ENCODE results near the gene VSX2.

The VSX2 gene

DNA sequence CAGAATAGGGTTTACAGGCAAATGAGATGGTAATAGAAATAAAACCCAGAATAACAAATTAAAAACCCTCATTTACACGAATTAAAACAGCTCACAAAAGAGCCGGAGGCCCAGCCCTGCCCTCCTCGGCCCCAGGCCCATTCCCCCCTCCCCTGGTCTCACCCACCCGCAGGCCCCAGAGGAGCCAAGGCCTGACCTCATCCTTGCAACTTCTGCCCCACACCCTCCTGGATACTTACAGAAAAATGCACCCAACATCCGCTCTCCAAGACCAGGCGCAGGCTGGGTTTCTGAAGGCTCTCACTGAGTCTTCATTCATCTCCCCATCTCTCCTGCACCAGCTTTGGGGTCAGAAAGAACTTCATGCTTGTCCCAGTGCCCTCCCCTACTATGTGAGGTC is 16.2 kb upstream of the VSX2 start:
- DNase-seq = no peak

DNA sequence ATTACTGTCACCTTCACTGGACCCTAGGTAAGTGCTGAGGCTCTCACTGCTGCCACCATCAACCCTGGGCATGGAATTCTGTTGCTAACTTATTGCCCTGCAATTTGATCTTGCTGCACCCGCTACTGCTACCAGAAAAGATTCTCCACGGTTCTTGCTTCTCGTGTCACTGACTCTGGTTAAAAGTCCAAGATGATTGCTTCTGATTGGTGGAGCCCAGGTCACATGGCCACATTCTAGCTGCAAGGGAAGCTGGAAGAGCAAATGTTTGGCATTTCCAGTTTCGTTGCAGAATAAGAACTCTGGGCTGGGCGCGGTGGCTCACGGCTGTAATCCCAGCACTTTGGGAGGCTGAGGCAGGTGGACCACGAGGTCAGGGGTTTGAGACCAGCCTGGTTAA is 7.5 kb upstream of the VSX2 start:
- DNase-seq = no peak

DNA sequence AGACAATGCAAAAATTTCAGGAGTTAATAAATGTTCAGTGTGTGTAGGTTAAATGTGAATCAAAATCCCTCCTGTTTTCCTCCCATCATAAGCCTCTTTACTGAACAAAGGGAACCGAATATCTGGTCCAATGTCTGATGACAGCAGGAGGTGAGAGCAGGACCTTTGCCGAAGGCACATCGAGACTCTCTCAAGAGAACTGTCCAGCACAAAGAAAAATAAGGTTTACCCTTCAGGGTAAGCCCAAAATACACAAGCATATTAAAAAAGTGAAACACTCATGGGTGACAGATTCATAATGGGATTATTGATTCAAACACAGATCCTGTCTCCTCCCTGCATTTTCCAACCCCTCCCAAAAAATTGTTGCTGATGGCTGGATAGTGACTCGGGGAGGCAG is 4.2 kb upstream of the VSX2 start:
- DNase-seq = no peak

DNA sequence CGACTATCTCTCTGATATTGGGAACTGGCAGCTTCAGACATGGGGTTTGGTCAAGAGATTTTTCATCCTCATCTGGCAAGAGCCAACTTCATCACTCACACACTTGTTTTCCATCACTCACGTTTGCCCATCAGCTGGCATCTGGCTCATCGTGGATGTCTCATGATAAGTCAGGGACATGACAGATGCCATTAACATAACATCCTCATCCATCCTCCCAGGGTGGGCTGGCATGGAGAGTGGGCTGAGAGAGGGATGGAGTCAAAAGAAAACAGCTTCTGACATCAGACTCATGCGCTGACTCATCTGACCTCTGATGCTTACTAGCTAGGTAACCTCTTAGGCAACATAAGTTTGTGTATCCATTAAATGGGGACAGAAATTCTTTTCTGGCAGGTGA is 1.8 kb upstream of the VSX2 start:
- DNase-seq = no peak

DNA sequence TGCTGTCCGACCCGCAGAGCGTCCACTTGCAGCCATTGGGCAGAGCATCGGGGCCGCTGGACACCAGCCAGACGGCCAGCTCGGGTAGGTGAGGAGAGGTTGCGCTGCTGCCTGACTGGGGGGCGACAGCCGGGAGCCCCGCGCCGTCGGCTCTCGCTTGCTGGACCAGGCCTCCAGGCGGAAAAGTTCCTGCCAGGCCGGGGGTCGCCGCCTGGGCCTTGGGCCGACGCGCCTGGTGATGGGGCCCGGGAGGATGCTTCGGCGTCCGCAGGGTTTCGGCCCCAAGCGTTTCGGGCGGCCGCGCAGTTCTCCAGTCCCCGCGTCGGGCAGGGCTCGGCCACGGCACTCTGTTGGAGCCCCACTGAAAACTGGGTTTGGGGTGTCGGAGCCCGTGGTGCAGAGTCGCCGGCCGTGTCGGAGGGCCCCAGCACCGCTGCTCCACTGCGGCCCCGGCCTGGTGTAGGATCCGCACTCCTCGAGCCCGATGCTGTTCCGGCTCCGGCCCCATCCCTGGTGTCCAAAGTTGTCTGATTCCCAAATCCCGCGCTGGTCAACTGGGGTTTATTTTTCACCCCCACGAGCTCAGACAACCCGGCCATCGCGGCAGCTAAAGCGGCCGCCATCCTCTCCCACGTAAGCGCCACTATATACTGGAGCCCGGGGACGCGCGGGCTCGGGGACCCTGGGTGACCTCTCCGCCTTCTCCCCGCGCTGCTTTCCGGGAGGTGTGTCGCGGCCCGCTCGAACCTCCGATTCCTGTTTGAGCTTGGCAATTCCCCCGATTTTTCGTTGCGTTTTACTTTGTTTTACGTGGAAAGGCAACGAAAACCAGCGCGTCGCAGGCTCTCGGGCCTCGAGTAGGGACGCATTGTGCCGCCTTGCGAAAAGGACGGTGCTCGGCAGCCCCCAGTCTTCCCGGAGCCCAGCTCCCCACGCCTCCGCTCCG is 872 bp downstream of the VSX2 start:
- DNase-seq = no peak

DNA sequence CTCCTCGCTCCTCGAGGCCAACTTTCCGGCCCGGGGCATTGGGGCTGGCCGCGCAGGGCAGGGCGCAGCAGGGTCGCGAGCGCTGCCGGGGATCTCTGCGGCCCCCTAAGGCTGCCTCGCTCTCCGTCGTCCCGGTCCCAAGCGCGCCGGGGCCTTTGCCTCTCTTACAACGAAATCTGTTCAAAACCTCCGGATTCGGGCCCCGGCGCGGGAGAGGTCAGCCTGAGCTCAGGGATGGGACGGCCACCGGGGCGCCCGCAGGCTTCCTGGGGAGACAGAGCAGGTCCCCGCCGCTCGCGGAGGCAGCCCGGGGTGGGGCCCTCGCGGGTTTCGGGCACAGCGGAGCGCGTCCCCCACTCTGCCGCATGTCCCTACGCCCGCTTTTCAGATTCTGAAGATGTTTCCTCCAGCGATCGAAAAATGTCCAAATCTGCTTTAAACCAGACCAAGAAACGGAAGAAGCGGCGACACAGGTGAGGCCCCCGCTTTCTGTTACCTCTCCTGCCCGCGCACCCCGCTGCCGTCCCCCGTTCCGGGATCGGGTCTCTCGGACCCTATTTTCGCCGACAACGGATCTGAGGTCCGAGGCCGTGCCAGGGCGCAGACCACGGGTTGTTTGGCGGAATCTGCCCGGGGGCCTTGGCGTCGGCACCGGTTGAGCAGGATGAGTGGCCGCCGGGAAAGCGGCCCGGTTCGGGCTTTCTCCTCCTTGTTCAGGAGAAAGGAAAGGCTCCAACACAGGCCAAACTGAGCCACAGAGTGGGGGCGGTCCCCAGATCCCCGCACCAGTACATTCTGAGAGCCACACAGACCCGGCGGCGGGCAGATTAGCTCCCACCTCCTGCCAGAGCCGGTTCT is 1.8 kb downstream of the VSX2 start:
- DNase-seq = no peak

DNA sequence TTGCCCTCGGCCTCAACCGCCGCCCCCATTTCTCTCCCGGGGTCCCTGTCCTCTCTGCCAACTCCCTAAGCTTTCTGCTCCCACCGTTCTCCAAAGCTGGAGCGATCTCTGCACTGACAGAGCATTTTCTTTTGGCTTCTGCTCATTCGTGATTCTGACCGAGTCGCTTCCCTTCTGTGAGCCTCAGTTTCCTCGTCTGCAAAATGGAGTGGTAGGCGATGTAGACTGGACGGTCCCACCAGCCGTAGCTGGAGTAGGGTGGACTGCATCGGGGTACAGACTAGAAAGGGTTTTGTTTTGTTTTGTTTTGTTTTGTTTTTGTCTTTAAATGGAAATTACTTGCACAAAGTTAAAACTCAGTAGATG is 2.4 kb downstream of the VSX2 start:
- no peak for DNase-seq

DNA sequence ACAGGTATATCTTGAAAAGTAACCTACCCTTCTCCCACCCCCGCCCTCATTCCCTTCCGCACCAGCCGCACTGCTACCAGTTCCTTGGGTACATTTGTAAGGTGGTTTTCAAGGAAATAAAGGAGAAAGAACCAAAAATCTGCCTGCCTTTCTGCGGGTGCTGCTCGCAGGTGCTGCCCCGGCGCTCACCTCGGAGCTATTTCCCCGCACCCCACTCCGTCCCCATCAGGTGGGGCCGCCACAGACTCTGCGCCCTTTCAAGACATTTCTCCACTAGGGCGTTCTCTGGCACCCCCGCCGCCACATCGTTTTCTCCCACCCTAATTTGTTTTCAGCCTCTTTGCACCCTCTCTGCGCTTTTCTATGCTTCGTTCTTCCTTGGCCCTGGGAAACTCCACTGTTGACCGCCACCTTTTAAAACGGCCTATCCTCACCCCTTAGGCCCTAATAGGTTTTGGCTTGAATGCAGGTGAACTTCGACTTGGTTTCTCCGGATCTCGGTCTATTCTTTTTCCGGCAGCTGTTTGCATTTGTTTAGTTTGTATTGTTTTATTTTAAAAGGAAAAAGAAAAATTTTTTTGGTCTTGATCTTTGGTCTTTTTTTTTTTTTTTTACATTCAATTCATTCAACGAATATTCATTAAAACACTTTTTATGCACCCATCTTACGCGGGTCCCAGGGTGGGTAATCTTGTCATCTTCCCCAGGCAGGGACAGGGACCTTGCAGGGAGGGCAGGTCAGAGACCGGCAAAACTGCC is 3.0 kb downstream of the VSX2 start:
- no peak for DNase-seq

DNA sequence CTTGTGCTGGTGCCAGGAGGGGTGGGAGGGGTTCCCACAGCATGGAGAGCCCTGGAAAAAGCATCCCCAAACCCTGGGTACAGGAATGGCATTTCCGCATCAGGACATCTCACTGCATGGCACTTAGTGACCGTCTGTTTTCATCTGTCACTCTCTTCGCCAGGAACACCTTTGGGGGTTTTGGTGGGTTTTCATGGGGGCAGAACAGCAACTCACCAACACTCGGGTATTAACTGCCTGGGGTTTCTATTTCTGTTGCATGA is 3.5 kb downstream of the VSX2 start:
- DNase-seq = no peak

DNA sequence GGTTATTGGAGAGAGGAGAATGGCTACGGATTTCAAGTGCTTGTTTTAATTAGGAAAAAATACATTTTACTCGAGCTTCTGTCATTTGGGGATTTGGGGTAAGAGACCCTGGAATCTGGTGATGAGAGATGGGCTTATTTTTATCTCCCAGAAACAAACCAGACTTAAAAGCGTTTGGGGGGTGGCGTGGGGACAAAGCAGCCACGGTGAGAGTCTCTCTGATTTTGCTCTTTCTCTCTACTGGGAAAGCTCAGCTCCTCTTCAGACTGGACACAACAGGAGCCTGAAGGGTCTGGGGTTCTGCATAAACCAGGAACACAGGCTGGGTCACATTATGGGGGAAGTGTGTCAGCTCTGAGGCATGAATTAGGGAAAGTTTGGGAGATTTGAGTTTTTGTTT is 3.8 kb downstream of the VSX2 start:
- no peak for DNase-seq

DNA sequence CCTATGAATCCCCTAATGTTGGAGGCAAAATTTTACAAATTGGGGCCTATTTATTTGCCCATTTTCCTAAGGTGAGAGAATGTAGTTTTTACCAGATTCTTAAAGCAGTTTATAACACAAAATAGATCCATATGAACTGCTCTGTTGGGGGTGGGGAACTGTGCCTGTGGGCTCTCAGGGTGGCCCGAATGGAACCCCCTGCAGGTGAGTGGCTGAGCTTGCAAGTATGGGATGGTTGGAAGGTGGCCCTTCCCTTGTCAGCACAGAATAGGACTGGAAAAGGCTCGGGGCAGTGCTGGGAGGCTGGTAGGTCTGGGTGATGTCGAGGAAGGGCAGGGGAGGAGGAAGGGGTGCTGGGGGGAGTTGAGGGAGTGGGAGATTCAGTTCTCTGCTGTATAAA is 4.9 kb downstream of the VSX2 start:
- no peak for DNase-seq

DNA sequence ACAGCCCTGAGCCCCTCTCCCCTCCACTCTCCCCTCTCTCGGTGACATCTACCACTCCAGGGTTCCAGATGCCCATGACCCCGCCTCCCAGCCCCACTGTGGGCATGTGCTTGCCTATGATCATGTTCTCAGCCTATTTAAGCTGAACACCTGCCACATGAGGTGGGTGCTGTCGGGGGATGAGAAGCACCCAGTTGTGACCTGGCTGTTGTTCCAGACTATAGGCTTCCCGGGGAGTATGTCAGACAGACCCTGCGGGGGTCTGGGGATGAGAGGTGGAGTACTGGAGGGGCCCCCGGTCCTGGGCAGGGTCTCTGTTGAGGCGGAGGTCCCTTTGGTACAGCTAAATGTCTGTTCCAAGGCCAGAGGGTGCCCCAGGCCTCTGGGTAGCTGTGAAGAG is 6.0 kb downstream of the VSX2 start:
- no peak for DNase-seq

DNA sequence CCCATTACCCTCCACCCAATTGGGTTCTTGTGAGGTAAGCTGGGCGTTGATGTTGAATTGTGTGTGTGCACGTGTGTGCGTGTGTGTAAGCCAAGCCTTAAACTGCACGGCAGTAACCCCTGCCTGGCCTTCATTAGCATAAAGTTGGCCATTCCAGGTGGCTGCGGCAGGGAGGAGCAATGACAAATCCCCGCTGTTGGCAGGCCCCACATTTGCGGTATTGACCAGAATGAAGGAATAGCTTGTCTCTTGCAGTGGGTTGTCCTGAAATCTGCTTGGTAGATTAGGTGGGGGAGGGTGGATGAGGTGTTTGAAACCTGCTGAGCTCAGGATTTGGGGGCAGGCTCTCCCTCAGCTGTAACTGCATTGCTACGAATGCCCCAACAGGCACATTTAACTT is 7.3 kb downstream of the VSX2 start:
- no peak for DNase-seq

DNA sequence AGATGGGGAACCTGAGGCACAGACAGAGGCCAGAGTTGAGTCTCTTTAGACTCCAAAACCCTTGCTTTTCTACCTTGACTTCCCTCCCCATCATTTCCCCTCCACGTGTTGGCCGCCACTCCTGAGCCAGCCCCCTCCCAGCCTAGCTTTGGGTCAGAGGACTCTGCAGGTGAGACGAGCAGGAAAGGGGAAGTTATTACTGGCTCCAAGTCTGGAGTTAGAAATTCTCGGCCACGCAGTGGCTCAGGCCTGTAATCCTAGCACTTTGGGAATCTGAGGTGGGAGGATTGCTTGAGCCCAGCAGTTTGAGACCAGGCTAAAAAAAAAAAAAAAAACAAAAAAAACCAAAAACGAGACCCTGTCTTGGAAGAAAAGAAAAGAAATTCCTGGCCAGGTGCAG is 8.8 kb downstream of the VSX2 start:
- DNase-seq = no peak

DNA sequence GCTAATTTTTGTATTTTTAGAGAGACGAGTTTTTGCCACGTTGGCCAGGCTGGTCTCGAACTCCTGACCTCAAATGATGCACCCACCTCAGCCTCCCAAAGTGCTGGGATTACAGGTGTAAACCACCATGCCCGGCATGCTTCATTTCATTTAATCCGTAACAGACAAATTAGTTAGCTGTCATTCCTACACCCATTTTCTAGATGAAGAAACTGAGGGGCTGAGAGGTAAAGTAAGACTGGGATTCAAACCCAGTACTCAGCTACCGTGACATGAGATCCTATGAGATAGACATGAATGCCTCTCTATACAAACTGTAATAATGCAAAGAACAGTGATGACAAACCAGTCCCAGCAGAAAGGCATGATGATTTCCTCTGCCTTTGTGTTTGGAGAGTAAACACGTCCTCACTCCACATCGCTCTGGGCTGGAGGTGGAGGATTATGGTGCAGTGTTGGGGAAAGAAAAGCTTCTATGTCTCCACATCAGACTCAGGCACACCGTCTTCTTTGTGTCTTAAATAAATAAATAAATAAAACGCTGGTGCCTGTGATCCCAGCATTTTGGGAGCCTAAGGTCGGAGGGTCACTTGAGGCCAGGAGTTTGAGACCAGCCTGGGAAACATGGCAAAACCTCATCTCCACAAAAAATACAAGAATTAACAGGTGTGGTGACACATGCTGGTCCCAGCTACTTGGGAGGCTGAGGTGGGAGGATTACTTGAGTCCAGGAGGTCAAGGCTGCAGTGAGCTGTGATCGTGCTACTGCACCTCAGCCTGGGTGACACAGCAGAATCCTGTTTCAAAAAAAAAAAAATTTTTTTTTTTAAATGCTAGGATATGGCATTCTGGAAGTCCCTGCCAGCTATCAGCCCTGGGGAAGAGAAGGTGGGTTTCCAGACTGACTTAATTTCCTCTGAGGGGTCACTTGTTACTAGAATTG is 10.5 kb downstream of the VSX2 start:
- no peak for DNase-seq

DNA sequence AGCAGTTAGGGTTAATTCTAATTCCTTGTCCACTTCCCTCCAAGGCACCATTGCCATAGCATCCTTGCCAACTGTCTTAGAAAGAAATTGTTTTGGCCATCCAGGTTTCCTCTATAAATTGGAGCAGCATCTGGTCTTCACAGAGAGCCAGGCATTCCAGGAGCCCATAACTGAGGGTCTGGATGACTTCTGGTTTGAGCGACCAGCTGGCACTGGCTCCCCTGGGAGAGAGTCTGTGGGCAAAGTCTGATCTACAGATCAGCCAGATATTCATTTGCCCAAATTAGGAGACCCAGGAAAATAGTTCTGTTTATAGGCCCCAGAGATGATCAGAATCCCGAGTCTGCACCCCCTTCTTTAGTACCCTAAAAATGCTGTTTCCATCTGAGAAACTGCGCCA is 16.0 kb downstream of the VSX2 start:
- no peak for DNase-seq

DNA sequence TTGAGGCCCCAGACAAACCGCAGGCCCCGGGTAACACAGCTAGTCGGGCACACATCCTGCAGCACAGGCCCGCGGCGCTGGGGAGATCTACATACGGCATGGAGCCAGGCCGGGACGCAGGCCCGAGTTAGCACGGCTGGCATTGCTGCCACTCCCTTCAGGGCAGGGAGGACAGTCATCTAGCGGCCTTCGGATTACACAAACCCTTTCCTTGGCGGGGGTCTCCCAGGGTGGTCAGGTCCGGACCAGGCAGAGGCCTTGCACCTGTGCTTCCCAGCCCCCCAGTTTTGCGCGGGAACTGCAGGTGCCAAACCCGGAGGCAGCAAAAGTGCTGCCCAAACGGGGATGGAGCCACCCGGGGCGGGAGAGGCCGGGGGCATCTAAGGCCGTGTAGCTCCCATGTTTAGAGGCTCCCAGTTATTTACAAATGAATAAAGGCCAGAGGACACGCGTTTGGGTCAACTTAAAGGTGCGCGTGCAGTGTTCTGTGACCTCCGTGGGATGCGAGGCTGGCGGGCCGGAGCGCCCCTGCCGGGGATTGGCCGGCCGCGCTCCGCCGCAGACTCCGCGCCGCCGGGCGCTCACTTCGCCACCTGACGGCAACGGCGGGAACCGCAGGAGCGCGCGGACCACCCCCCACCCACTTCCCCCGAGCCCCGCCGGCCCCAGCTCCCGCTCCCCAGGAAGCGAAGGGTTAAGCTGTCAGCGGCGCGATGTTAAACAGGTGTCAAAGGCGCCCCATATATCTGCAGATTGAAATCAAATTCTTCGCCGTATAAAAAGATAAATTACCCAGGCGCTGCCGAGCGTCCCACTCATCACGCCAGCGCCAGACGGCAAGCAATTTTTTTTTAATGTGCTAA is 18.1 kb downstream of the VSX2 start:
- DNase-seq = no peak

DNA sequence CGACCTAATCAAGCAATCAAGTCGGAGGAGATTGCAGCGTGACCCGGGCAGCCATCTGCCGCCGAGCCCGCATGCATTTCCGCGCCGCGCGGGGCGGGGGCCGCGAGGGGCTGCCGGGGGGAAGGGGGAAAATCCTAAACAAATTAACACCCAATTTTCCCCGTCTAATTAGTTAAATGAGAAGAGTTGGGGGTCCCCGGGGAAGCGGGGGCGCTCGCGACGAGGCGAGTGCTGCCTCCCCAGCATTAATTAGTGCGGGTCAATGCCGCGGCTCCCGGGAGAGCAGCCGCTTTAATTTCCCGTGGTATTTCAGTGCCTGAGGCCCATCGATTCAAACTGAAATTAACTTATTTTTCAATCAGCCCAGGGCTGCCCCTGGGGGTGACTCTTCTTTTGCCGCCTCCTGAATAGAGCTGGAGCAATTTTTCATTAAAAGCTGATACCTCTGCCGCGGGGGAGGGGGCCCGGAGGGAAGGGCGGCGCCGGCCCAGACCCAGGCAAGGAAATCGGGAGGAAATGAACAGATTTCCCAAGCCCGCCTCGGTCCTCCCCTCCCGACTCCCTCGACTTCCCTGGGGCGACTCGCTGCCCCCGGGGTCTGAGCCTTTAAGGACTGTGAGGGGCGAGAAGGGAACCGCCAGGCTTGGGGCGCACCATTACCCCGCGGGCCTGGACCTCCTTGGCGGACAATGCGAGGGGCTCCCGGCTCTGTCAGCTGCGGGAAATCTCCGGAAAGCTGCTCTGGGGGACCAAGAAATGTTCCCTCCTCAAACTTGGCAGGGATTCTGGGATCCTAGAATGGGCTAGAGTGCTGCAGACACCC is 18.9 kb downstream of the VSX2 start:
- DNase-seq = no peak

DNA sequence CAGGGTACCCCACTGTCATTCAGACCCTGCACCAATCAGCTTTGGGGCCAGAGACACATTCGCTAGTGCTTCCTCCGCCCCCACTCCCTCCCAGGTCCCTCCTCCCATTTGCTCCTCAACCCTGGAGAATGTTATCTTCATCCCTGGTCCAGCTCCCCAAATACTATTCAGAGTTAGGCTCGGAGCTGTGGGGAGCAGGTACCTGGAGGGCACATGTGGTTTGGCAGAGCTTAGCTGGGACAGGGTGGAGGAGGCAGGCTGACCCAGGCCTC is 19.5 kb downstream of the VSX2 start:
- DNase-seq = no peak

DNA sequence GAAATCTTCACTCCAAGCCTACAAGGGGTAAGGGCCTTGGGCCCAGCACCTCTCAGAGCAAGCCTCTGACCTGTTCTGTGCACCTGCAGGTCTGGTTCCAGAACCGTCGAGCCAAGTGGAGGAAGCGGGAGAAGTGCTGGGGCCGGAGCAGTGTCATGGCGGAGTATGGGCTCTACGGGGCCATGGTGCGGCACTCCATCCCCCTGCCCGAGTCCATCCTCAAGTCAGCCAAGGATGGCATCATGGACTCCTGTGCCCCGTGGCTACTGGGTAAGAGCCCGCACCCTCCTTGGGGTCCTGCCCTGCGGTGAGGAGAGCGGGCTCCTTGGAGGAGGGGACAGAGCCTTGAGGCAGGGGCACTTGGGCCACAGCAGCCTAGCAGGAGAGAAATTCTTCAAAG is 20.3 kb downstream of the VSX2 start:
- no peak for DNase-seq
